HG03342 (cell line): ENCODE data around the gene COL4A2.

ENCODE experiments used
- ATAC-seq: cut with Tn5 transposase; IDR thresholded peaks from one replicate; pipeline ENCODE4 v1.9.1; 2021; ENCODE audit warnings: mild to moderate bottlenecking, moderate library complexity; ENCODE audit not compliant: unreplicated experiment

COL4A2 gene

GRCh38 chr13:110413016-110413675 lies 106.1 kb downstream of the COL4A2 start:
- ATAC-seq = no peak

GRCh38 chr13:110413676-110414040 lies 106.6 kb downstream of the COL4A2 start:
- no peak for ATAC-seq

GRCh38 chr13:110414283-110414682 lies 107.2 kb downstream of the COL4A2 start:
- no peak for ATAC-seq

GRCh38 chr13:110414931-110415330 lies 107.8 kb downstream of the COL4A2 start:
- ATAC-seq = no peak

GRCh38 chr13:110415669-110416068 lies 108.6 kb downstream of the COL4A2 start:
- no peak for ATAC-seq

DNA sequence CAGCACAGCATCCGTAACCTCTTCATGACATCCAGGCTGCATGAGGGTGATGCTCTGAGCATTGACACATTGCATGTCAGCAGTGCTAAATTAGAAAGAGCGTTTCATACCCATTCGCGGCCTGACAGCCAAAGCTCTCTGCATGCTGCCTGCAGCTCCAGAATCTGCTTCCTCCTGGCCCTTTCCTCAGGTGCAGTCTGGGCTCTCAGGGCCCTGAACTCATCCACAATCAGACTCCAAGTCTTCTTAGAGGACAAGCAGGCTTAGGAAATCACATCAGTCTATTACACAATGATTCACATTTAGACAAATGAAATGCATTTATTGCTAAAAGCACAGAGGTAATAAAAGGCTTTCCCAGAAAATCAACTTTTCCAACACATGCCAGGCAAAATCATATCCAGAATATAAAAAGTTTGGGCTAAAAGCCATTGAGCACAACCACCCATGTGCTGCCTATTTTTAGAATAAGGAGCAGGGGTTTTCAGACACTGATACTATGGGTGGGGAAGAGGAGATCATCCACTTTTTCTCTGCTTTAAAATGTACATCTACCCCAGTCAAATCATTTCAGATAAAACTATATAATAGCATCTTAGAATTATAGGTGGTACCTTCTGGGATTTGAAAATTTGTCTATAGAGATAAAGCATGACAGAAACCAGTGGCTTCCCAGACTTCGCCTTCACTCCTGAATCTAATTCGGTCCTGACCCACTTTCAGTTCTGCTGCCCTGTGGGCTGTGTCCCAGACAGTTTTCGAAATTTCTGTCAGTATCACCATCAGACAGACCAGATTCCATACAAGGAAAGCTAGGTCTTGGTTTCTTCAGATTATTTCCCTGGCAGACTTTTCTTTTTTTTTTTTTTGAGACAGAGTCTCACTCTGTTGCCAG lies 109.3 kb downstream of the COL4A2 start:
- no peak for ATAC-seq

GRCh38 chr13:110418944-110419343 lies 111.9 kb downstream of the COL4A2 start:
- no peak for ATAC-seq

DNA sequence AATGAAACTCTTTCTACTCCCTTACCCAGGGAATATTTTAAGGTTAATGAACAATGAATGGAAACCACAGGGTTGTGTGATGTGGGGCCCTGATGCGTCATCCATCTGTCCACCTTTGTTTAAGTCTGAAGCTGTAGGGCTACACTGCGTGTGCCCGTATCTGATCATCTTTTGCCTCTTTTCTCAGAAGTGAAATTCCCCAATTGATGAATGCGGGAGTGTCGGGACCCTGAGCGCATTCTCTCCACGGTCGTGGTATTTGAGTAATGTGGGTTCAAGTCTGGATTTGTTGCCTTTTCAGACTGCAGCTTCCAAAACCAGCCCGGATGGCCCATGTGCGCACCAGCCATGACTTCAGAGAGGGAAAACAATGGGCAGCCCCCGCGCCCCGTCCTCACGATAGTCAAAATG lies 112.3 kb downstream of the COL4A2 start:
- ATAC-seq = peak; percentile 60

DNA sequence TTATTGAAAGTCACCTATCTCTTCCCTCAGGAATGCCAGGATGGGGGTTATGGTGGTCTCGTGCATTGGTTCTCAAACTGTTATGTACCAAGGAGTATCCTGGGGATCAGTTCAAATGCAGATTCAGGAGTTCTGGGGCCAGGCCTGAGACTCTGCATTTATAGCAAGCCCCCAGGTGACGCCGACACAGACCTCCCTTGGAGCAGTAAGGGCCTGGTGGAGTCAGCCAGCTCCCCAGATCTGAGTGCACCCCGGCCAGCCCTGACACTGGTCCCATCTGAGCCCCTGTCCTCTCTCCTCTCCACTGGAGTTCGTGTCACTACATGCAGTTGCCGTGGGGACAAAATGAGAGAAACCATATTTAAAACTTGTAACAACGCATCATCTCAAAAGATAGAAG lies 112.9 kb downstream of the COL4A2 start:
- no peak for ATAC-seq

DNA sequence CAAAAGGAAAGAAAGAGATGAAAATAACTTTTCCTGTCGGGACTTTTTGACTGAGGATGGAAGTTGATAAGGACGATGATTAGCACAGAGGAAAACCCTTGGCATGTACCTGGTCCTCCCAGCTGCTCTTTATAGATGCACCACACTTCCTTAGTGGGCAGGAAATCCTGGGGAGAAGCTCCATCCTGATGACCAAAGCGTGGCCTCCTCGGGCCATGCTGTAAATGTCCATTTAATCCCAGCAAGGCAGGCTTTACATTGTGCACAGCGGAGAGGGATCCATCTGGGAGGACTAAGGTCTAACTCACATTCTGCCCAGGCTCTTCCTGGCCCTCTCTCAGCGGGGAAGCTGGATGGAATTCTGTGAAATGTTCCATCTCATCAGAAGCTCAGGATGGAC lies 113.5 kb downstream of the COL4A2 start:
- ATAC-seq = no peak

DNA sequence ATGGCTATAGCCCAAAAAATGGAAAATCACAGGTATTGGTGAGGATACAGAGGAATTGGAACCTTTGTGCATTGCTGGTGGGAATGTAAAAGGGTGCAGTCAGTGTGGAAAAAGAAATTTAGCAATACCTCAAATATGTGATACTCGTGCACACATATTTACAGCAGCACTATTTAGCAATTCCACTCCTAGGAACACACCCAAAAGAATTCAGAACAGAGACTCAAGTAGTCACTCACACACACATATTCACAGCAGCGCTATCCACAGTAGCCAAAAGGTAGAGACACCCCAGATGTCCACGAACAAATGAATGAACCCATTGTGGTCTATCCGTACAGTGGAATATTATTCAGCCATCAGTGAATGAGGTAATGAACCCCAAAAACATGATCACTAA lies 114.0 kb downstream of the COL4A2 start:
- ATAC-seq = no peak

GRCh38 chr13:110421696-110422385 lies 114.8 kb downstream of the COL4A2 start:
- no peak for ATAC-seq

GRCh38 chr13:110422913-110423688 lies 116.0 kb downstream of the COL4A2 start:
- no peak for ATAC-seq

DNA sequence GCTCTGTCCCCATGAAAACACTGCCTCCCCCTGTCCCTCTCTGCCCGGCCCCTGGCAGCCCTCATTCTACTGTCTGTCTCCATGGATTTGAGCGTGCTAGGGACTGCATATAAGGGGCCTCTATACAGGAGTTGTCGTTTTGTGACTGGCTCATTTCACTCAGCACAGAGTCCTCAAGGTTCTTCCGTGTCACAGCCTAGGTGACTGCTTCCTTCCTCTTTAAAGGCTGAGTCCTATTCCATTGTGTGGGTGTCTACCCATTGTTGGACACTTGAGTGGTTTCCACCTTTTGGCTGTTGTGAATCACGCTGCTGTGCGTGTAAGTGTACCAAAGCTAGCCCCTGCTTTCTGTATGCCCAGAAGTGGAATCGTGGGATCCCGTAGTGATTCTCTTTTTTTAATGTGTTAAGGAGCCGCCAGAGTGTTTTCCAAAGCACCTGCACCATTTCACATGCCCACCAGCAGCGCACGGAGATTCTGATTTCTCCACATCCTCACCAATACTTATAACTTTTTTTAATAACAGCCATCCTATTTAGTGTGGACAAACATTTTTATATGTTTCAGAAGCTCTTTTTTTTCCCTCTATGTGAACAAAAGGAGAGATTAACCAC lies 116.7 kb downstream of the COL4A2 start:
- no peak for ATAC-seq

GRCh38 chr13:110424569-110425443 lies 117.7 kb downstream of the COL4A2 start:
- ATAC-seq = no peak

- ATAC-seq = no peak
Measured at GRCh38 chr13:110425444-110425780, 118.3 kb downstream of the COL4A2 start.

GRCh38 chr13:110426735-110427134 lies 119.7 kb downstream of the COL4A2 start:
- no peak for ATAC-seq

DNA sequence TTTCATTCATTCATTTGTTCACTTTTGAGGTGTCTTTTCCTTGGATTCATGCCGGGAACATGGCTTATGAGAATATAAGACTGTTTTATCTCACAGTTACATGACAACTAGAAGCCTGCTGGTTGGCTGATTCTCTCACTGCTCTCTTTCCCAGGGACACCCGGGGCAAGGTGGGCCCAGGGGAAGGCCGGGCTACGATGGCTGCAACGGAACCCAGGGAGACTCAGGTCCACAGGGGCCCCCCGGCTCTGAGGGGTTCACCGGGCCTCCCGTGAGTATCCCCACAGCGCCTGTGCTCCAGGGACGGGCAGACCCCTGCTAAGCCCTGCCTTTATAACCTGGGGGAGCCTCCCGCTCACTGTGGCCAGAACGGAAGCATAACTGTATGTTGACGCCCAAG lies 121.2 kb downstream of the COL4A2 start:
- ATAC-seq = no peak

- ATAC-seq = no peak
Measured at GRCh38 chr13:110430391-110431336, 123.6 kb downstream of the COL4A2 start.
